ENCODE data around the gene SPON2. TPM values are rescaled to one million over a fixed set of nuclear protein-coding genes. Genes with fewer than 3 reads are reported as not detected.
A peak's percentile ranks its signal among the peaks of the same experiment; 100 is the strongest.

SPON2 gene
- total RNA-seq, 4 donors from 2014 or later = 2.4 to 14.1 (median 6.6) TPM

DNA sequence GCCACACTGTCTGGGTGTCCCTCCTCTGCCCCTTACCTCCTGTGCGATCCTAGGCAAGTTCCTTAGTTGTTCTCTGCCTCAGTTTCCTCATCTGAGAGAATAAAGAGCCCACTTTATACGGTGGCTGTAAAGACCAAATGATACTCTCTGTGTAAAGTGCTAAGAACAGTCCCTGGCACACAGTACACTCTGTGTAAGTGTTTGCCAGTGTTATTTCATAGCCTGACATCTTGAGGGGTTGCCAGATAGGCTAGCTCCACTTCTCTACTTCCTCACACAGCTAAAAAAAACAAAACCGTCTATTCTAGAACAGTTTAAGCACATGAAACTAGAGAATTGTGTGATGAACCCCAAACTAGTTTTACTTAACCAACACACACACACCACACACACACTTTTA, 17.1 kb downstream of the SPON2 start:
- TF ChIP-seq, protein P1, sequence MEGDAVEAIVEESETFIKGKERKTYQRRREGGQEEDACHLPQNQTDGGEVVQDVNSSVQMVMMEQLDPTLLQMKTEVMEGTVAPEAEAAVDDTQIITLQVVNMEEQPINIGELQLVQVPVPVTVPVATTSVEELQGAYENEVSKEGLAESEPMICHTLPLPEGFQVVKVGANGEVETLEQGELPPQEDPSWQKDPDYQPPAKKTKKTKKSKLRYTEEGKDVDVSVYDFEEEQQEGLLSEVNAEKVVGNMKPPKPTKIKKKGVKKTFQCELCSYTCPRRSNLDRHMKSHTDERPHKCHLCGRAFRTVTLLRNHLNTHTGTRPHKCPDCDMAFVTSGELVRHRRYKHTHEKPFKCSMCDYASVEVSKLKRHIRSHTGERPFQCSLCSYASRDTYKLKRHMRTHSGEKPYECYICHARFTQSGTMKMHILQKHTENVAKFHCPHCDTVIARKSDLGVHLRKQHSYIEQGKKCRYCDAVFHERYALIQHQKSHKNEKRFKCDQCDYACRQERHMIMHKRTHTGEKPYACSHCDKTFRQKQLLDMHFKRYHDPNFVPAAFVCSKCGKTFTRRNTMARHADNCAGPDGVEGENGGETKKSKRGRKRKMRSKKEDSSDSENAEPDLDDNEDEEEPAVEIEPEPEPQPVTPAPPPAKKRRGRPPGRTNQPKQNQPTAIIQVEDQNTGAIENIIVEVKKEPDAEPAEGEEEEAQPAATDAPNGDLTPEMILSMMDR (IDR thresholded peaks at IDR 0.05) = no peak
- TF ChIP-seq POLR2A (IDR thresholded peaks at IDR 0.05) = no peak
- H3K27ac ChIP-seq = no peak overlapping the region

DNA sequence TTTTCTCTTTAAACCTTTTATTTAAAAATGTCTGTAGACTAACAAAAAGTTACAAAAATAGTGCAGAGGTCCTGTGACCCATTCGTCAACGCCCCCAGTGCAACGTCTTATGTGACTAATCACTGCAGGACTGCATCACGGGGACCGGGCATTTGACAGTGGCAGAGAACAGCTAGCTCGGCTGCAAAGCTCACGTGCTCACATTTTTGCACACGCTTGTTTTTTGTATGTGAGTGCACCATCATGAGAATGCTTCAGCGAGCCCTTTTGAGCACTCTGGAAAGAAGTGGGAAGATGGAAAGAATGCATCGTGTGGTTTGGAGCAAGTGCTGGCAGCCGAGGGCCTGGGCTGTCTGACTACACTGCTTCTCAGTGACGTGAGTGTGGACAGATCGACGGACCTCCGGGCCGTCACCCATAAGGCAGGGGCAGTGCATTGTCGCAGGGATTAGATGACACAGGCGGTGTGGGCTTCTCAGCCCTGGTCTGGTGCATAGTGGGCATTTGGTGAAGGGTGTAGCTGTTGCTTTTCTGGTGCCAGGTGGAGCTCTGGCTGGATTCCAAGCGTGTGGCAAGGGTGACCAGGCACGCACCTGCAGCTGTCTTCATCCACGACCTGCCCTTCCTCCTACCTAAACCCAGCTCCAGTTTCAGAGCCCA, 17.7 kb downstream of the SPON2 start:
- intact Hi-C loops (cut with DNase I) = no loop called here
- peaks cover 9 to 14% of the 10 kb centered on the region in 2 donors for H3K4me1 ChIP-seq
- no peak overlapping the region for H3K27ac ChIP-seq

More for the DNA sequence above, 17.1 kb downstream of the SPON2 start:
- peak; percentile 41 to 56 for DNase-seq
- WGBS, 2 donors = 36 to 45% methylated on average over 3 of the region's 3 CpGs
- Histone ChIP-seq H3K4me3 (replicated peaks in 1 of 3) (no peak overlapping the region), H3K4me1 (peaks cover 9 to 14% of the 10 kb centered on the region in 2 donors), H3K27me3 (no peaks in the 10 kb centered on the region), H3K9me3 (no peaks in the 10 kb centered on the region), H3K36me3 (no peaks in the 10 kb centered on the region)
- intact Hi-C loops (cut with DNase I) = no loop called here

GRCh38 chr4:1154126-1154522, 18.3 kb downstream of the SPON2 start:
- no peaks in the 10 kb centered on the region for H3K36me3 ChIP-seq
- intact Hi-C loops (cut with DNase I) = no loop called here
- WGBS, 2 donors = 83% methylated on average over 7 of the region's 7 CpGs
- DNase-seq = no peak
- TF ChIP-seq, protein P1 (IDR thresholded peaks at IDR 0.05) = no peak
- TF ChIP-seq POLR2A (IDR thresholded peaks at IDR 0.05) = no peak
- no peaks in the 10 kb centered on the region for H3K27me3 ChIP-seq
- H3K4me1 ChIP-seq = peaks cover 9 to 14% of the 10 kb centered on the region in 2 donors
- H3K9me3 ChIP-seq = no peaks in the 10 kb centered on the region
- H3K4me3 ChIP-seq (replicated peaks in 1 of 3) = no peak overlapping the region
- H3K27ac ChIP-seq = no peak overlapping the region

More for the DNA sequence above, 17.7 kb downstream of the SPON2 start:
- Histone ChIP-seq H3K27me3 (no peaks in the 10 kb centered on the region), H3K9me3 (no peaks in the 10 kb centered on the region), H3K36me3 (no peaks in the 10 kb centered on the region), H3K4me3 (replicated peaks in 1 of 3) (no peak overlapping the region)
- TF ChIP-seq, protein P1 (IDR thresholded peaks at IDR 0.05) = no peak
- no peak for TF ChIP-seq POLR2A (IDR thresholded peaks at IDR 0.05)
- peak; percentile 53 for DNase-seq
- whole genome bisulfite sequencing, 2 donors = 52 to 54% methylated on average over 21 of the region's 21 CpGs

DNA sequence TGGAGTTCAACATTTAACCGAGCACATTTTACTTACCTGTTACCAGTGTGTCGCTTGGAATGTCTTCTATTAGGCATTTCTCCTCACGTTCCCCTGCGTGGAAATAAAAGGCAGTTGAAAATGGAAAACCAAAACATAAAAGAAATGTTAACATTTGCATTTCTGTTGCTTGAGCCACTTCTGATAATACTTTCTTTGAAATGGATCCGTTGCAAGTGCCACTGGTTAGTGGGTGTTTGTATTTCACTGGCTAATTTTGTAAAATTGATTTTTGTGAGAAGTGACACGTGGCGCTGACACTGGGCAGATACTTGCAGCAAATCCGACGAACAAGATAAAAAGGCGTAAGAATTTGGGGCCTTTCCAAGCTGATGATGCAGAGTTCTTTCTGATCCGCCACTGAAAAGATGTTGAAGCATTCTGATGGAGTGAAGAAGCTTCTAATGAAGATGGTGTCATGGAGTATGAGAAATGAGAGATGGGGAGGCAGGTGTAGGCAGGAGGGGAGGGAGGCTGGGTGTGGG, 18.8 kb downstream of the SPON2 start:
- no peak for TF ChIP-seq POLR2A (IDR thresholded peaks at IDR 0.05)
- TF ChIP-seq, protein P1 (IDR thresholded peaks at IDR 0.05) = no peak
- H3K27ac ChIP-seq = no peak overlapping the region
- H3K4me1 ChIP-seq = peaks cover 9 to 14% of the 10 kb centered on the region in 2 donors
- no peak for DNase-seq
- no peaks in the 10 kb centered on the region for H3K36me3 ChIP-seq
- no peaks in the 10 kb centered on the region for H3K9me3 ChIP-seq
- intact Hi-C loops (cut with DNase I) = no loop called here
- no peak overlapping the region for H3K4me3 ChIP-seq (replicated peaks in 1 of 3)
- WGBS, 2 donors = 86 to 90% methylated on average over 11 of the region's 11 CpGs
- no peaks in the 10 kb centered on the region for H3K27me3 ChIP-seq

DNA sequence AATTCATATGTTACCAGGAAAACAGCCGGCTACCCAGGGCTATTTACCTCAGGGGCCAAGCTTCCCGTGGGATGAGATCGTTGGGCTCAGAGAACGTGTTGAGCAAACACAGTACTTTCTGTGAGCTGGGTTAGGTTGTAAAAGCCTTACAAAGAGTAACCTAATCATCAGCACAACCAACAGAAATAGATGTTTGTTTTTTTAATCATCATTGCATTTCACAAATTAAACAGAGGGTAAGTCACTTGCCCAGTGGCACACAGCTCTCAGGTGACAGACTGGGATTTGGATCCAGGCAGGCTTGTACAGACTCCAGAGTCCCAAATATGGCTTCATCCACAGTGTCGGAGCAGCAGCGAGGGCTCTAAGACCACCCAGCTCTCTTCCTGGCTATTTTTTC, 20.1 kb downstream of the SPON2 start:
- no peak for TF ChIP-seq POLR2A (IDR thresholded peaks at IDR 0.05)
- TF ChIP-seq, protein P1 (IDR thresholded peaks at IDR 0.05) = no peak
- intact Hi-C loops (cut with DNase I) = no loop called here
- Histone ChIP-seq H3K9me3 (no peaks in the 10 kb centered on the region), H3K27me3 (no peaks in the 10 kb centered on the region), H3K4me3 (replicated peaks in 1 of 3) (no peak overlapping the region), H3K27ac (no peak overlapping the region), H3K4me1 (peaks cover 9 to 14% of the 10 kb centered on the region in 2 donors), H3K36me3 (no peaks in the 10 kb centered on the region)
- DNase-seq = no peak
- WGBS, 2 donors = 75 to 81% methylated on average over 6 of the region's 6 CpGs

Measured in thyroid gland (tissue), 4 donors.